GM15510 (cell line): ENCODE results near the gene ACSL4.
A peak's percentile ranks its signal among the peaks of the same experiment; 100 is the strongest.

ENCODE experiments used
- POLR2A ChIP-seq: IDR thresholded peaks from 3 replicates; pipeline ENCODE4 v1.6.1; 2011; ENCODE audit warnings: borderline replicate concordance; ENCODE audit not compliant: insufficient read length; ENCODE audit errors: extremely low read depth

The ACSL4 gene

DNA sequence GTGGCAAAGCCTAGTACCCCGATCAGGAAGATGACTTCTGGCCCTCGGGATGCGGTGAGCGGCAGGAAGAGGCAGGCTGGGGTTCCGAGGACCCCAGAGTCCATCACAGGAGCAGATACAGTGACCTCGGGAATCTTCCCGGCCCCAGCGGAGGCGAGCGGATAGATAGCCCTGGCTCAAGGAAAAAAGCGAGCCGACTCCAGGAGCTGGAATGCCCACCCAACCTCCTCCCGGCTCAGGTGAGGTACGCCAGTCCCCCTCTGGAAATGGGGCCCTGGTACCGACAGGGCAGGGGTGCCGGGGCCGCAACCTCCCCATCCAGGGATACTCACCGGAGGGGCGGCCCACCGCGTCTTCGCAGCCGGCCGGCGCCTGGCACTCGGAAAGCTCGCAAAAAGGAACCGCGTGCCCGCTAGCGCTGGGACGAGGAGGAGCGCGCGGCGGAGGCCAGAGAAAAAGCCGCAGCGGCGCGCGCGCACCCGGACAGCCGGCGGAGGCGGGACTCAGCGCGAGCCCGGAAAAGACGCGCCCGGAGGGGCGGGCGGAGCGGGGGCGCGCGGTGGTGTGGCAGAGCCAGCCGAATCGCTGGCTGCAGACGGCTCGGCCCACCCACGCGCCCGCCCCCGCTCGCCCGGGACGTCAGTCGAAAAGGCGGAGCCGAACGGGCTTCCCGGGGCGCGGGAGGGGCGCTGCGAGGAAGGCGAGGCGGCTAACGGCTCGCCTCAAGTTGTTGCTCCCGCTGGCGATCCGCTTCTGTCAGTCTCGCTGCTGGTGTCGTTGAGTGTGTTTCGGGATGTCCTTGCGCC lies at the start of gene ACSL4:
Gene ACSL4, minus strand, starts transcription at position 451 of the 806 bp plus-strand sequence. CDS start 49,894 bp downstream, outside the sequence.
- peak; percentile 77 for TF ChIP-seq POLR2A

DNA sequence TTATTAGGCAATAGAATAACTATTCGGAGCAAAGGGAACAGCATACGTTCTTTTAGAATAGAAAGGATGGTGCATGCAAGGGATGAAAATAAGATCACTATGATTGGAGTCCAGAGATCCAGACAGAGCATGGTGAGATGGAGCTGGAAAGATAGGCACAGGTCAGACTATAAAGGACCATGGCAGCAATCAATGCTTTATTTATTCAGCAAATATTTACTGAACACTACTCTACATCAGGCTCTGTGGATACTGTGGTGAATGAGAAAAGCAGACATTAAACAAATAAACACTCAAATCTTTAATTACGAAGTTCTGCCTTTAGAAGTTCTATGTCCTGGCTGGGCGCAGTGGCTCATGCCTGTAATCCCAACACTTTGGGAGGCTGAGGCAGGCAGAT lies 44.7 kb upstream of the ACSL4 start:
- TF ChIP-seq POLR2A, result no peak

DNA sequence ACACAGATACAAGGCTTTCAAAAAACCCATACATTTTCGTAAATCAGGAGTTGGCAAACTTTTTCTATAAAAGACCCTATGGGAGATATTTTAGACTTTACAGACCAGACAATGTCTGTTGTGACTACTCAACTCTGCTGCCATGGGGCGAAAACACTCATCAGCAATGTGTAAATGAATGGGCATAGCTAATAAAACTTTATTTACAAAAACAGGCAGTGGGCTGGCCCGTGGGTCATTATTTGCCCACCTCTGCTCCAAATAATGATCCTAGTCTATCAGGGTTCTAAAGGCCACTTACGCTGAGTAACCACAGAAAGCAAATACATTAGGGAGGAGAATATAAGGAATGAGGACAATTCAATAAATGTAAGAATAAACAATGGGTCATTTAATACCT lies 43.9 kb upstream of the ACSL4 start:
- no peak for TF ChIP-seq POLR2A

DNA sequence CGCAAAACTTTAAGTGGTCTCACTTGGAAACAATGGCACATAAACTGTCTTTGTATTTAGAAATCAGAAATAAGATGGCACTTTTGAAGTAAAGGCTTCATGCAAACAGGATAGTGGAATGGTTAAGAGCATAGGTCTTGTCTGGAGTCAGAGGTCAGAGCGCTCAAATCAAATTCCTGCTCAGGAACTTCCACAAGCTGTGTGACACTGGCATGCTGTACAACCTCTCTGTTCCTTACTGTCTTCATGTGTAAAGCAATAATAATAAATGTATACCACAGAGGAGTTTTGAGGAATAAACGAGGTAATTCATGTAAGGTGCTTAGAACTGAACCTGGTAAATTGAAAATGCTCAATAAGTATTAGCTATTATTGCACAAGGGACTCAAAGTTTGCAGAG lies 43.4 kb upstream of the ACSL4 start:
- TF ChIP-seq POLR2A, result no peak

DNA sequence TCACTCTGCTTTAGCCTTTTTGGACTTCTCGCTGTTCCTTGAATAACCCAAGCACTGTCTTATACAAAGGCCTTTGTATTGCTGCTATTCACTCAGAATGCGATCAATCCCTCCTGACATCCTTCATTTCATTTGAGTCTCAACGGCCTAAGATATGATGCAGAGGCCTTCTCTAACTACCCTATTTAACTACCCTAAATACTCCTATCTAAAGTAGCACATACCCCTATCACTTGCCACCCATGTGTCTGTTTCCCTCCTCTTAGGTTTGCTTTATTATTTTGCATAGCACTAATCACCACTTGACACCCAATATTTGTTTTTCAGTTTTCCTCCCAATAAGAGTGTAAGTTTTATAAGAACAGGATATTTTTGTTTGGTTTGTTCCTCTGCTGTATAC lies 42.3 kb upstream of the ACSL4 start:
- no peak for TF ChIP-seq POLR2A

DNA sequence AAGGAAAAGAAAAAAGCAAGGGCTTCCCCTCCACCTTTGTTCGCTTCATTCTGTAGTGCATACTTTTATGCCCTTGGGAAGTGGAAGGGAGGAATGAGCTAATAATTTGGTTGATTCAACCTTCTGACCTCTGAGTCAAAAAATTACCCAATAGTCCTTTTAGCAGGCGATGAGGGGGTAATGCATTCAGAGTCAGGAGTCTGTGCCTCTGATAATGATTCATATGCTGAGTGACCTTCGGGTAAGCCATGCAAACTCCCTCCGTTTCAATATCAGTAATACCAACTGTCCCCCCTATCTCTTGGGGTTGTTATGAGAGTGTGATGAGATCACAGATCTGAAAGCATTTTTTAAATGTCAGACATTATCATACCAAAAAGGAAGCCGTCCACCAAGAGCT lies 41.6 kb upstream of the ACSL4 start:
- no peak for TF ChIP-seq POLR2A

DNA sequence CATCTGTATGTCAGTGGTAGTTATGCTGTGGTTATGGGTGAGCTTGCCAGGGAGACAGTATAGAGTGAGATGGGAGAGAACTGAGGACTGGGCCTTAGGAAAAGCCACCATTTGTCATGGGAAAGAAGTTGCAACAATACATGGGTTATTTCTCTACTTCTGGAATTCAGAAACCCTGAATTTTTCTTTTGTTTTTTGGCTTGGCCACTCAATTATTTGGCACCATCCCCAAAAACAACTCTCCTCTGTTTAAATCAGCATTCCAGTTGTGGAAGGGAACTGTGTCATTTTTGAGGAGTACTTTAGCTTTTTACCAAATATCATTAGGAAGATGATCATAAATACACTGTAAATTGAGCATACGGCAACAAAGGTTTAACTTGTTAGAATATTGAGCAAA lies 41.1 kb upstream of the ACSL4 start:
- no peak for TF ChIP-seq POLR2A

DNA sequence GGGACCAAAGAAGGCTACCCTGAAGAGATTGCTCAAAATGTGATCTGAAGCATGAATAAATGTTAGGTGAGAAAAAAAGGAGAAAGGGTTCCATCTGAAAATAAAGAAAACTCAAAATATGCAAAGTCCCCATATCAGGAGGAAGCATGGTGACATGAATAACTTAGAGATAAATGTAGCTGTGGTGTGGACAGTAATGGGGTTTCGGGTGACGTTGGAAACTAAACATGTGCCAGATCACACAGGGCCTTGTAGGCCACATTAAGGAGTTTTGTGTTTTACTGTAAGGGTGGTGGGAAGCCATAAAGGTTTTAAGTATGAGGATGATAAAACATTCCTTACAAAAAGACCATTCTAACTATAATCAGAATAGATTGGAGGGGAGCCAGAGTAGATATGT lies 40.3 kb upstream of the ACSL4 start:
- TF ChIP-seq POLR2A, result no peak

DNA sequence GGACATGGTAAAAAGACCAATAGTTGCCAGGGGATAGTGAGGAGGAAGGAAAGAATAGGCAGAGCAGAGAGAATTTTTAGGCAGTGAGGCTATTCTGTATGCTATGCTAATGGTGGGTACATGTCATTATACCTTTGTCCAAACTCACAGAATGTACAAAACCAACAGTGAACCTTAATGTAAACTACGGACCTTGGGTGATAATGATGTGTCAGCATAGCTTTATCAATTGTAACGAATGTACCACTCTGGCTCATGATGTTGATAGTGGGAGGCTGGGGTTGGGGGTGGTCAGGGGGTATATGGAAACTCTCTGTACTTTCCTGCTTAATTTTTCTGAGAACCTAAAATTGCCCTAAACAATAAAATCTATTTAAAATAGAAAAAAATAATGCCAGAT lies 37.7 kb upstream of the ACSL4 start:
- no peak for TF ChIP-seq POLR2A

DNA sequence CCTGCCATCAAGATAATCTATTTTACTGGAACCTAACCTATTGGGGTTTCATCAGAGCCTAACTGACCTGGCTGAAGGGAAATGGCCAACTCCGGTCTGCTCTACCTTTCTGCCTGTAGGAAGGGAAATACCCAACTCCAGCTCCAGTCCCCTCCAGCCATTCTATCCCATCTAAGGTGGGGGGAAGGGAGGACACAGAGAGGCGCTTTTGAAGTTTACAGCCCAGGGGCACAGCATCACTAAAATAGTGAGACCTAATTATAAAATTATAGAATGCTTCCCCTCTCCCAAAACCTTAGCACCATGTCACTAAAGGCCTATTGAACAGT lies 27.8 kb upstream of the ACSL4 start:
- no peak for TF ChIP-seq POLR2A

DNA sequence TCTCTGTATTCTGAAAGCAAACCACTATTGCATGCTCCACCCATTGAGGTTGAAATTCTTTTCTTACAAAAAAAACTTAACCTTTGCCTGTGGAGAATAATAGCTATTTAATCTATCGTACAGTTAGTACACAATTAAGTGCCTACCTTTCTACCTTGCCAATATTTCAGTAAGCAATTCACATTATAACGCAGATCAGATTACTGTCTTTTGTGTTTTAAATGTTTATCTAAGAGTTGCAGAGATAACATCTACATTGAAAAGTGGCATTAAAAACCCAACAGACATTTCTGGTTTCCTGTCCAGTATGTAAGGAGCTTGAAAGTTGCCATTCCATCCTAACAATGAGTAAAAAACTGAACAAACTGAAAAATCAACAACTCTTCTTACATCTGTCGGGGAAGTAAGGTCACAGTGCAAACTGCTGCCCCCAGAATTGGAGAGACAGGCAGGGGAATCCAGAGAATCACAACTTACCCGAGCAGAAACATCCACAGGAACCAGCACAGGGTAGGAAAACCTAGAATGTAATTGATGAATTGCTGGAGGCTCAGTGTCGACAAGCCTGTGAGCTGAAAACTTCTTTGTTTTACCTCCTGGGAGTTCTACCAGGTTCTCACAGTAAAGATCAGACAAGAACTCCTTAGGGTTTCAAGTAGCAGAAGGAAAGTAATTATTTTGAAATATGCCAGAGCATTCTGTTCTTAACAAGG lies 27.3 kb upstream of the ACSL4 start:
- TF ChIP-seq POLR2A, result no peak

DNA sequence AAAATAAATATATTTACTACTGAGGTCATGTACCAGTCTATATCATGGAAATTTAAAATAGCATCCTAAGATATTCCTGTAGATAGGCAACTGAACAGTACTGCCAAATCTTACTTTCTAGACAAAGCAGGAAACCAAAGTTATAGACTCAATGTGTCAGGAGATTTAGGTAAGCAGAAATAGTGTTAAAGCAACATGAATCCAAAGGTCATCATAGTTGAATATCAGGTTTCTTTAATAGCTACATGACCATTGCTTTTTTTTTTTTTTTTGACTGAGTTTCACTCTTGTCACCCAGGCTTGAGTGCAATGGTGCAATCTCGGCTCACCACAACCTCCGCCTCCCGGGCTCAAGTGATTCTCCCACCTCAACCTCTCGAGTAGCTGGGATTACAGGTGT lies 20.2 kb upstream of the ACSL4 start:
- no peak for TF ChIP-seq POLR2A

DNA sequence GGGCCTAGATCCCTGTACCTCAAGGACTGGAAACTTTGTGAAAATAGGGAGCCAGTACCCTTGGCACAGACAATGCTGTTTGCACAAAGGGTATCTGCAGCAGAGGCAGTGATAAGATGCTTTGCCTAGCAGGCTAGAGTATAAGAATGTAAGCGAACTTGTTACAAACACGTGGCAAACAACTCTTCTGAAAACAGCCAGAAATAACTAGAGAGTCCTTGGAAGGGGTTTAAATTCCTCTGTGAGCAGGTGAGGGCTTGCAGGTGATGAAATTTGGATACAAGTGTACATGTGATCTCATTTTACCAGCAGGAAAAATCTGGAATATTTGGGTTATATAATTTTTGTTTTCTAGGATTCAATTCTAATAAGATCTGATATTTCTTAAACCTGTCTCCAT lies 18.6 kb upstream of the ACSL4 start:
- TF ChIP-seq POLR2A, result no peak

DNA sequence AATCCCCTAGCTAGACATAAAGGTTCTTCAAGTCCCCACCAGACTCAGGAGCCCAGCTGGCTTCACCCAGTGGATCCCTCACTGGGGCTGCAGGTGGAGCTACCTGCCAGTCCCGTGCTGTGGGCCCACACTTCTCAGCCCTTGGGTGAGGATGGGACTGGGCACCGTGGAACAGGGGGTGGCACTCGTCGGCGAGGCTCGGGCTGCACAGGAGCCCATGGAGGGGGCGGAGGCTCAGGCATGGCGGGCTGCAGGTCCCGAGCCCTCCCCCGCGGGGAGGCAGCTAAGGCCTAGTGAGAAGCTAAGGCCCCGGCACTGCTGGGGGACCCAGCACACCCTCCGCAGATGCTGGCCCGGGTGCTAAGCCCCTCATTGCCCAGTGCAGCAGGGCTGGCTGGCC lies 16.1 kb upstream of the ACSL4 start:
- TF ChIP-seq POLR2A, result no peak

DNA sequence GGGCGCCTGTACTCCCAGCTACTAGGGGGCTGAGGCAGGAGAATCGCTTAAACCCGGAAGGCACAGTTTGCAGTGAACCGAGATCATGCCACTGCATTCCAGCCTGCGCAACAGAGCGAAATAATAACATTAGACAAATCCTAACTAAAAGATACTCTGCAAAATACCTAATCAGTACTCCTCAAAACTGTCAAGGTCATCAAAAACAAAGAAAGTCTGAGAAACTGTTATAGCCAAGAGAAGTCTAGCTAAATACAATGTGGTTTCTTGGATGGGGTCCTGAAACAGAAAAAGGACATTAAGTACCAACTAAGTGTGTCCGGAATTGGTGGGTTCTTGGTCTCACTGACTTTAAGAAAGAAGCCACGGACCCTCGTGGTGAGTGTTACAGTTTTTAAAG lies 14.6 kb upstream of the ACSL4 start:
- no peak for TF ChIP-seq POLR2A

DNA sequence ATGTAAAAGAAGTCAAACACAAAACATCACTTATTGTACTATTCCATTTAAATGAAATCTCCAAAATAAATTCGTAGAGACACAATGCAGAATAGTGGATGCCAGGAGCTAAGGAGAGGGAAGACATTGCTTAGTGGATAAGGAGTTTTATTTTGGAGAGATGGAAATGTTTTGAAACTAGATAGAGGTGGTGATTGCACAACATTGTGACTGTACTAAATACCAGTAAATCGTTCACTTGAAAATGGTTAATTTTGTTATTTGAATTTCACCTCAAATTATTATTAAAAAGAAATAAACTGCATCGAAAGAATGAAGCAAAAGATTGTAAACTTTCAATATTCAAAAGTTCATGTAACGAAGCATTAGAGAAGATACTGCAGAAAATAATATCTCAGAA lies 9.7 kb upstream of the ACSL4 start:
- TF ChIP-seq POLR2A, result no peak
